ENCODE measurements around the gene FRMPD1. TPM values are rescaled to one million over a fixed set of nuclear protein-coding genes. Genes with fewer than 3 reads are reported as not detected.

Gene FRMPD1
- total and polyA plus RNA-seq, 7 donors, result 0.16 to 0.71 (median 0.28) TPM; not detected in 2

DNA sequence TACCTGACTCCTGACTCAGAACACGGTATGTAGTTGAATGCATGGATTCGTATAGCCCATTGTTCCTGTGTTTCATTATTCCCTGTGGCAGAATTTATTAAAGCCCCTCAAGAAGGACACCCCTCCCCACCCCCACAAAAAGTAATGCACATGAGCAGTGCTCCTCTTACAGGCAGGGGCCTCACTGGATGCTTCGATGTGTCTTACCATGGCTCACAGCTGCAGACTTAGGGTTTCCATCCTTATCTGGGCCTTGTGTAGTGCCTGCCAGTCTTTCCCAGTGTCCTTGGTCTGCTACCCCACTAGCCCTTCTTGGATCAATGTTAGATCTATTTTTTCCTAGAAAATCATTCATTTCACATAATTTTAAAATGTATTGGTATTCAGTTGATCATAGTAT, 119.2 kb downstream of the FRMPD1 start:
- H3K36me3 ChIP-seq, result peaks cover 0 to 73% (median 5%) of the 10 kb centered on the region in 4 donors
- H3K27me3 ChIP-seq, result no peaks in the 10 kb centered on the region
- 94 to 95% methylated on average over 3 of the region's 3 CpGs for WGBS, 2 donors
- H3K9me3 ChIP-seq, result no peaks in the 10 kb centered on the region
- no peak overlapping the region for H3K27ac ChIP-seq
- no peak for DNase-seq
- TF ChIP-seq POLR2AphosphoS5 (IDR thresholded peaks at IDR 0.05) (no peak), POLR2A (IDR thresholded peaks at IDR 0.05) (no peak), EP300 (IDR thresholded peaks at IDR 0.05) (no peak)
- TF ChIP-seq, protein P1, sequence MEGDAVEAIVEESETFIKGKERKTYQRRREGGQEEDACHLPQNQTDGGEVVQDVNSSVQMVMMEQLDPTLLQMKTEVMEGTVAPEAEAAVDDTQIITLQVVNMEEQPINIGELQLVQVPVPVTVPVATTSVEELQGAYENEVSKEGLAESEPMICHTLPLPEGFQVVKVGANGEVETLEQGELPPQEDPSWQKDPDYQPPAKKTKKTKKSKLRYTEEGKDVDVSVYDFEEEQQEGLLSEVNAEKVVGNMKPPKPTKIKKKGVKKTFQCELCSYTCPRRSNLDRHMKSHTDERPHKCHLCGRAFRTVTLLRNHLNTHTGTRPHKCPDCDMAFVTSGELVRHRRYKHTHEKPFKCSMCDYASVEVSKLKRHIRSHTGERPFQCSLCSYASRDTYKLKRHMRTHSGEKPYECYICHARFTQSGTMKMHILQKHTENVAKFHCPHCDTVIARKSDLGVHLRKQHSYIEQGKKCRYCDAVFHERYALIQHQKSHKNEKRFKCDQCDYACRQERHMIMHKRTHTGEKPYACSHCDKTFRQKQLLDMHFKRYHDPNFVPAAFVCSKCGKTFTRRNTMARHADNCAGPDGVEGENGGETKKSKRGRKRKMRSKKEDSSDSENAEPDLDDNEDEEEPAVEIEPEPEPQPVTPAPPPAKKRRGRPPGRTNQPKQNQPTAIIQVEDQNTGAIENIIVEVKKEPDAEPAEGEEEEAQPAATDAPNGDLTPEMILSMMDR (IDR thresholded peaks at IDR 0.05), result no peak
- no peaks in the 10 kb centered on the region for H3K4me1 ChIP-seq
- no peak overlapping the region for H3K4me3 ChIP-seq
- intact Hi-C loops (cut with DNase I), result no loop called here

DNA sequence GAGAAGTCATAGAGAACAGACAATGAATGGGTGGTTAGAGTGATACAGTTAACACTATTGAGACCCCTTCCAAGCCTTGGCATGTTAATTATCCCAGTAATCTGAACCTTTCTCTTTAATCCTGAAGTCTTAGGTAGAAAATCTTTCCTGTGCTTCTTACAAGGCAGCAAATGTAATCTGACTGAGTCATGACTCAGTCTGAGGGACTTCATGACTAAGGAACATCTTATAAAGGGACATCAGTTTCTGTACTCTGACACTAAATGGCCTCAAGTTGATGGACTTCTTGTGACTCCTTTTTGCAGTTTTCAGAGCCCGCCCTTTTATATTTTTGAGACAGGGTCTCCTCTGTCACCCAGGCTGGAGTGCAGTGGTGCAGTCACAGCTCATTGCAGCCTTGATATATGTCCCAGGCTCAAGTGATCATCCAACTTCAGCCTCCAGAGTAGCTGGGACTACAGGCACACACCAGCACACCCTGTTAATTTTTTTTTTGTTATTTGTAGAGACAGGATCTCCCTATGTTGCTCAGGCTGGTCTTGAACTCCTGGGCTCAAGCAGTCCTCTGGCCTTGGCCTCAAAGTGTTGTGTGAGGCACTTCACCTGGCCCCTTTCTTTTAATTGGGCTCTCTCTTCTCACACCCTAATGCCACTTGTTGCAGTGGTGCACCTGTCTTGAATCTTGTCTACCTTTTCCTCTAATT, 124.6 kb downstream of the FRMPD1 start:
- H3K9me3 ChIP-seq, result no peaks in the 10 kb centered on the region
- H3K4me3 ChIP-seq, result no peak overlapping the region
- 95 to 98% methylated on average over 1 of the region's 1 CpG for WGBS, 2 donors
- no peak overlapping the region for H3K27ac ChIP-seq
- intact Hi-C loops (cut with DNase I), result no loop called here
- H3K36me3 ChIP-seq, result peaks cover 3 to 99% (median 20%) of the 10 kb centered on the region in 4 donors
- no peak for DNase-seq
- no peaks in the 10 kb centered on the region for H3K4me1 ChIP-seq
- TF ChIP-seq POLR2A (IDR thresholded peaks at IDR 0.05) (no peak), POLR2AphosphoS5 (IDR thresholded peaks at IDR 0.05) (no peak), EP300 (IDR thresholded peaks at IDR 0.05) (no peak)
- TF ChIP-seq, protein P1 (IDR thresholded peaks at IDR 0.05), result no peak
- no peaks in the 10 kb centered on the region for H3K27me3 ChIP-seq

DNA sequence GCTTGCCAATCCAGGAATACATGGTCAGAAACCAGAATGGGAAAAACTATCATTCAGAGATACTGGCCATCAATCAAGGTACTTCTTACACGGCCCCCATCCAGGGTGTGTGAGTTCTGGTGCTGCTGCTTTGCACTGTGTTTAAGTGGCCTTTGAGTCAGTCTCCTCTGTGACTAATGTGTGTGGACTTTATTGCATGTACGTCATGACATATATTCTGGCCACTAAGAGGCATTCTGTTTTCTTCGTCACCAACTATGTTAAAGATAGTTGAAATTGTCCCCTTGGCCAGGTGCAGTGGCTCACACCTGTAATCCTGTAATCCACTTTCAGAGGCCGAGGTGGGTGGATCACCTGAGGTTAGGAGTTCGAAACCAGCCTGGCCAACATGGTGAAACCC, 125.6 kb downstream of the FRMPD1 start:
- WGBS, 2 donors, result 89 to 95% methylated on average over 5 of the region's 5 CpGs
- H3K4me1 ChIP-seq, result no peaks in the 10 kb centered on the region
- TF ChIP-seq POLR2A (IDR thresholded peaks at IDR 0.05) (no peak), POLR2AphosphoS5 (IDR thresholded peaks at IDR 0.05) (no peak)

DNA sequence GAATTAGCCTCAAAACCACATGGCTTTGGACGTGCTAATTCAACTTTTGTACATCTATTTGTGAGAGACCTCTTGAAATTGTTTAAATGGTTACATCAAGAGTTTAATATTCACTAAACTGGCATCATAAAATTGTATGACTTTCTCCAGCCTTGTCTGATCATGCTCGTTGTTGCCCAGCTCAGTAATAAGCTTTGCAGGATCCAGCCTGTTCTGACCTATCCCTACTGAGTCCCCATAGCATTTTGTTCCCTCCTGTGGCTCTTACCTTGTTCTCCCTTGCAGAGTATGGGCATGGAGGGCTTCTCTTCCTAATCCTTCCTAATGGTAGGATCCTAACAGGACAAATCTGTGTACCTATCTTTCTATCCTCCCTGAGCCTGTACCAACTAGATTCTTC, 127.8 kb downstream of the FRMPD1 start:
- no peak overlapping the region for H3K27ac ChIP-seq
- 52 to 79% methylated on average over 2 of the region's 2 CpGs for whole genome bisulfite sequencing, 2 donors
- peaks cover 8 to 99% (median 35%) of the 10 kb centered on the region in 4 donors for H3K36me3 ChIP-seq
- H3K4me3 ChIP-seq, result no peak overlapping the region
- no peaks in the 10 kb centered on the region for H3K27me3 ChIP-seq
- DNase-seq, result no peak
- no peaks in the 10 kb centered on the region for H3K9me3 ChIP-seq
- TF ChIP-seq, protein P1 (IDR thresholded peaks at IDR 0.05), result no peak
- TF ChIP-seq POLR2AphosphoS5 (IDR thresholded peaks at IDR 0.05), result no peak
- no peak for TF ChIP-seq POLR2A (IDR thresholded peaks at IDR 0.05)
- TF ChIP-seq EP300 (IDR thresholded peaks at IDR 0.05), result no peak
- H3K4me1 ChIP-seq, result peaks cover 0 to 6% (median under 1%) of the 10 kb centered on the region in 4 donors
- intact Hi-C loops (cut with DNase I), result no loop called here

More for the DNA sequence above, 125.6 kb downstream of the FRMPD1 start:
- H3K4me3 ChIP-seq, result no peak overlapping the region
- no peaks in the 10 kb centered on the region for H3K9me3 ChIP-seq
- DNase-seq, result no peak
- no peak overlapping the region for H3K27ac ChIP-seq
- H3K27me3 ChIP-seq, result no peaks in the 10 kb centered on the region
- intact Hi-C loops (cut with DNase I), result no loop called here
- H3K36me3 ChIP-seq, result peaks cover 3 to 99% (median 24%) of the 10 kb centered on the region in 4 donors

DNA sequence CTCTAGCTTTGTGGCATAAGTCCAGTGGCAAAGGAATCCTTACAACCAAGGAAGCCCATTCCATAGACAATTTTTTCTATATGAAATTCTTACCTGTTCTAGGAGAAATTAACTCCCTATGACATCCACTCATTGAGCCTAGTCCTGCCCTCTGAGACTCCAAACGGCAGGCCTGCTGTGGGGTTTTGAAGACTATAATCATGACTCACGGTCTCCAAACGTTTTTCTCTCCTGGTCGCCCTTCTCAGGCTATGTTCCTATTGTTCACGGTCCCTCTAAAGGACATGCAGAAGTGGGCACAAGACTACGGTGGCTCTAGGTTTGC, 133.5 kb downstream of the FRMPD1 start:
- intact Hi-C loops (cut with DNase I), result loop anchor here (5.0 to 10.0 kb wide), 2 partner anchors 202 to 299 kb away; partner anchors contain the start of gene POLR1E
- TF ChIP-seq POLR2AphosphoS5 (IDR thresholded peaks at IDR 0.05) (no peak), POLR2A (IDR thresholded peaks at IDR 0.05) (no peak), EP300 (IDR thresholded peaks at IDR 0.05) (no peak)
- TF ChIP-seq, protein P1 (IDR thresholded peaks at IDR 0.05), result no peak
- Histone ChIP-seq H3K27me3 (peaks cover 0 to 5% (median 4%) of the 10 kb centered on the region in 3 donors), H3K9me3 (no peaks in the 10 kb centered on the region), H3K36me3 (peaks cover 5 to 45% (median 20%) of the 10 kb centered on the region in 4 donors), H3K4me3 (peak overlapping the region; percentile 84 to 92 (median 86)), H3K27ac (peak overlapping the region; percentile 85 to 89 (median 86)), H3K4me1 (peaks cover 0 to 19% (median 14%) of the 10 kb centered on the region in 4 donors)
- no peak for DNase-seq
- 1% methylated on average over 6 of the region's 6 CpGs for WGBS, 2 donors
